ENCODE data around the gene LAP3. TPM values are rescaled to one million over a fixed set of nuclear protein-coding genes. Genes with fewer than 3 reads are reported as not detected.

The LAP3 gene
- total RNA-seq, 1 donor from 2014 or later: 52.6 TPM

- intact Hi-C loops (cut with DNase I): no loop called here
- DNase-seq (no peak), ATAC-seq (ENCODE audit: poor library complexity) (no peak)
These were observed 69.7 kb downstream of the LAP3 start for GRCh38 chr4:17646693-17647092.

- ATAC-seq (ENCODE audit: poor library complexity): no peak
- DNase-seq: no peak
- intact Hi-C loops (cut with DNase I): no loop called here
These were observed 70.3 kb downstream of the LAP3 start for GRCh38 chr4:17647176-17647806.

GRCh38 chr4:17647927-17648326 lies 70.9 kb downstream of the LAP3 start:
- DNase-seq (no peak), ATAC-seq (ENCODE audit: poor library complexity) (no peak)
- intact Hi-C loops (cut with DNase I): no loop called here

GRCh38 chr4:17650406-17650805 lies 73.4 kb downstream of the LAP3 start:
- DNase-seq: no peak
- no peak for ATAC-seq (ENCODE audit: poor library complexity)
- intact Hi-C loops (cut with DNase I): no loop called here

GRCh38 chr4:17654701-17655100 lies 77.7 kb downstream of the LAP3 start:
- no peak for ATAC-seq (ENCODE audit: poor library complexity)
- no peak for DNase-seq
- intact Hi-C loops (cut with DNase I): no loop called here

GRCh38 chr4:17657090-17657489 lies 80.1 kb downstream of the LAP3 start:
- DNase-seq (no peak), ATAC-seq (ENCODE audit: poor library complexity) (no peak)
- intact Hi-C loops (cut with DNase I): no loop called here

Other genes with a start within 250 kb of the LAP3 start
- 51.0 TPM for gene QDPR, start 65.1 kb upstream of the LAP3 start, total RNA-seq
- not detected for gene CLRN2, start 62.0 kb upstream of the LAP3 start, total RNA-seq
- gene MED28, start 37.4 kb downstream of the LAP3 start, total RNA-seq: 18.1 TPM
- gene FAM184B, start 204.4 kb downstream of the LAP3 start, total RNA-seq: not detected
- gene DCAF16, start 233.6 kb downstream of the LAP3 start, total RNA-seq: 13.4 TPM
- 0.59 TPM for gene NCAPG, start 233.8 kb downstream of the LAP3 start, total RNA-seq